ENCODE measurements around the gene MRRF.
"Not testable (repeated sequence)": the region's sequence is repeated elsewhere in the genome, so short reads cannot be mapped to it uniquely, and the experiment has no call there.

The MRRF gene

DNA sequence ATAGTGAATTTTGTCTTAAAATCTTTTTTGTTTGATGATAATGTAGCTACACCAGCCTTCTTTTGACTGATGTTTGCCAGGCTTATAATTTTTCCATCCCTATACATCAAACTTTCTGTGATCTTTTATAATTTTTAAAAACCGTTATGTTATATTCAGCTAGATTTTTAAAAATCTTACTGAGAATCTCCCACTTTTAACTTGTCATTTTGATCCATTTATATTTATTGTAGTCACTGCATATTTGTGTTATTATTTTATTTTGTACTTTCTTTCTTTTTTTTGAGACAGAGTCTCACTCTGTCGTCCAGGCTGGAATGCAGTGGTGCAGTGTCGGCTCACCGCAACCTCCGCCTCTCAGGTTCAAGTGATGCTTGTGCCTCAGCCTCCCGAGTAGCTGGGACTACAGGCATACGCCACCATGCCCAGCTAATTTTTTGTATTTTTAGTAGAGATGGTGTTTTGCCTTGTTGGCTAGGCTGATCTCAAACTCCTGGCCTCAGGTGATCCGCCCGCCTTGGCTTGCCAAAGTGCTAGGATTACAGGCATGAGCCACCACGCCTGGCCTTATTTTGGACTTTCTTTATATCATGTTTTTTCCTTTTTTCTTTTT is 12.7 kb downstream of the MRRF start:
- DNase-seq: no peak

DNA sequence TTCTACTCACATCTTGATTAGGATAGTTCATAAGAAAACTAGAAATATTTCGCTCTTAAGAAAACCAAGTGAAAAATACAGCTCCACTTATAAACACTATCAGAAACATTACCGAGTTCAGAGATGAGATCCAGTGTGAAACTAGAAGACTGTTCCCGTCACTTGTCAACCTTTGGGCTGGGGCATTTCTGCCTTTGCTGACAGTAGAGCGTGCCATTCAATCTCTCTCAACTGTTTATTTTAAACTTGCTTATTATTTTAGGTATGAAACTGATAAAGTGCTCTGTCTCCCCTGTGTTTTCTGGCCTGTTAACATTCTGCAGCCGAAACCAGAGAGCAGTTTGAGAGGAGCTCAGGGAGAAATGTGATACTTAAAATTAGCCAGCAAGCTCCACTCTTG is 16.7 kb downstream of the MRRF start:
- DNase-seq: no peak

- DNase-seq: no peak
Measured at GRCh38 chr9:122286764-122287163, 22.1 kb downstream of the MRRF start.

DNA sequence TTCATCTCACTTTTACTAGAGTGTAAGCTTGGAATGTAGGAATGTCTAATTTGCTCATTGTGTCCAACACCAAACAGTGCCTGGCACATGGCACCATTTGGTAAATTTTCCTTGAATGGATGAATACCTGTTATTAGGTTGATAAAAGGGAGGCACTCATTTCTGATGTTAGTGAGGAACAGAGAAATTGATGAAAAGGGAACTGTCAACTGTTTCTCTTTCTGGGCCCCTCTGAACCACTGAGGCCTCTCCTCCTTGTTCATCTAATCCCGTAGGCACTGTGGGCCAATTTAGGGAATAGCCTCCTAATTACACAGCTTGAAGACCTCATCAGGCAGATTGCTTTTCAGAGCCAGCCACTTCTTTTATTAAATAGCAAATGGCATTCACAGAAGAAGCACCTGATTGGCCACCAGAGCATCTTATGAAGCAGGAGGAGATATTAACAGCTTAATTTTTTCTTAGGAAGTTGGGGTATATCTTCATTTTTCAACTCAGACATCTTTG is 22.6 kb downstream of the MRRF start:
- no peak for DNase-seq

GRCh38 chr9:122291458-122291857 is 26.8 kb downstream of the MRRF start:
- DNase-seq: no peak

- no peak for DNase-seq
Measured at GRCh38 chr9:122294531-122294930, 29.8 kb downstream of the MRRF start.

DNA sequence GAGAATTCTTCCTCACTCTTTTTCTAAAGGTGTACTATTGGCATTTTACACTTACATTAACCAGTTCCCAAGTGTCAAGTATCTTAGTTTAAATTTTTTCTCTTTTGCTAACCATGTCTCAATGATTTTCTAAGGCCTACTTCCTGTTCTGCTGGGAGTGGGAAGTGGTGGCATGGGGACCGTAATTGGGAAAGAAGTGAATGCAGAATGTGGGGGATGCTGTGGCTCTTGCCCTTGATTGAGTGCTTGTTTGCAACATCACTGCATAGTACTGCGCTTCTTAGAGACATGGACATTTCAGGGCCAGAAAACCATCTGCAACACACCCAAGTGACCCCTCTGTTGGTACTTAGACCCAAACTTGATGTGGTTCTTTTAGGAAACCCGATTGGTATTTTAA is 32.8 kb downstream of the MRRF start:
- no peak for DNase-seq

GRCh38 chr9:122302237-122303093 is 37.8 kb downstream of the MRRF start:
- DNase-seq: no peak

DNA sequence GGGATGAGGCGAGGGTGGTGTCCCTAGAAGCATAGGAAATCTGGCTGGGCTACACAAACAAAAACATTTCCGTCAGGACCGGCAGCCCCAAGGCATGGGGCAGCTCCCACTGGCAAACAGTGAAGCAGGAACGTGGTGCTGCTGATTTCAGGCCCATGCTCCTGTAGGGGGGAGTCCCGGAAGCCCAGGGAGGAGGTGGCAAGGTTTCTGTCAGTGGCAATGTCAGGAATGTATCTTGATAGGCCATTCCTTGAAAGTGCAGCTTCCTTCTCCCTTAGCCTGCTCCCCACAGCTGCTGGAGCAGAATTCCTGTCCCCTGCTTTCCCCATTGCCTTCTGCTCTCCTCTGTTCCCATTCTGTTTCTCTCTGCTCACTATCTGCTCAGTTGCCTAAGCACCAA is 42.4 kb downstream of the MRRF start:
- DNase-seq: no peak

GRCh38 chr9:122307925-122308324 is 43.2 kb downstream of the MRRF start:
- no peak for DNase-seq

DNA sequence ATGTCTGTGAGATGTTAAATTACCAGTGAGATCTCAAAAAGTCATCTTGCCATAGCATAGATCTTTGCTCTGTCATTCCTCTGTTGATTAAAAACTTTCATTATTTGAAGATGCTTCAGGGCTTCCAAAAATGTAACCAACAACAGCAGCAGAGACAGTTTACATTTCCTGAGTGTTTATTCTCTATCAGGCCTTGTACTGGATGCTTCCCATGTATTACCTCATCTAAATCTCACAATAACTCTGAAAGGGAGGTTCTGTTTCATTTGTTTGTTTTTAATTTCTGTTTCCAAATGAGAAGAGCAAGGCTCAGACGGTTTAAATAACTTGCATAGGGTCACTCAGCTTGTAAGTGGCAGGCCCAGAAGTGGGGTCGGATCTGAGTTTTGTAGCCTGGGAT is 45.2 kb downstream of the MRRF start:
- DNase-seq: no peak

DNA sequence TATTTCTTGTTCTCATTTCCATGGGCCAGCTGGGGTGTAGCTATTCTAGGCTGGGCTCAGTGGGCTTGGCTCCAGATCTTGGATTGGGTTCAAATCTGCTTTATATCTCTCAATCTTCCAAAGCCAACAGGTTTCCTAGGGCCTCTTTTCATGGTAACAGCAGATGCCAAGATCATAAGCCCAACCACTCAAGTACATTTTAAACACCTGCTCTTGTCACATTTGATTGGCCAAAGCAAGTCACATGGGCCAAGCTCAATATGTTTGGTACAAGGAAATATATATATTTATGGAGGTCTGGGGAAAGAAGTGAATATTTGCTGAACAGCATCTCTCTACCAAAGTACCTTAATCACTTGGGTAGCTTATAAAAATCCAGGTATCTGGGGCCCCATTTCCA is 49.5 kb downstream of the MRRF start:
- peak; percentile 34 for DNase-seq

DNA sequence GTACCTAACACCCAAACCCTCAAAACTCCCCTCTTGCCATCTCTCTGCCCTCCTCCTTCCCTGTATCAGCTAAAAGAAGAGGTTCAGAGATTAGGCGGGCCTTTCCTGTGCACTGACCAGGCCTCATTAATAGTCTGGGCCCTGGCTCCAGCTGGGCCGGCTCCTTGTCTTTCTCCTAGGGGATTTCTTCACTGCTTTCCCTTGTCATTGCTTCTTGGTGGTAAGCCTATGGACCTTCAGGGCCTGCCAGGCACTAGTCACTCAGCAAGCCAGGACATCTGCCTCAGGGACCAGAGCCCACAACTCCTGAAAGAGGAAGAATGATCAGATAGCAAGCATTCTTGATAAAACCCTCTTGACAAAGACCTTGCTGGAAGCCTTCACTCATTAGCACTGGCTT is 50.9 kb downstream of the MRRF start:
- no peak for DNase-seq

- DNase-seq: no peak
Measured at GRCh38 chr9:122318284-122318683, 53.6 kb downstream of the MRRF start.

DNA sequence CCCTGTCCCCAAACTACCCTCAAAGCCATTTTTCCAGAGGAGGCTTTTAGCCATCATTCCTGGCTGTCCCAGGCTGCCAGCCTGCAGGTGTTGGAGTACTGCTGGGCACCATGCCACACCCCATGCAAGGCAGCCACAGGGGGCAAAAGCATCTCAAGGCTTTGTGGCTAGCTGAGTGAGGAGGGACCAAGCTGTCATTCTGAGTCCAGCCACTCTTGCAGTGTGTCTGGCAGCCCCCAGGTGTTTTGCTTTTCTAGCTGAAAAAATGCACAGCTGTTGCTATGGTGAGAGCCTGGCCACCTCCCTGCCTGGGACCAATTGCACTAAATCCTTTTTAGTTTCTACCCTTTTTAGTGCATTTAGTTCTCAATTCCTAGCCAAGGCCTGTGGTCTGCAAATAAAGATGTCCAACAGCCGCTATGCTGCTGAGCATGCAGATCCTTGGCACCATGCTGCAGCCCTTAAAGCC is 55.8 kb downstream of the MRRF start:
- DNase-seq: no peak

GRCh38 chr9:122322553-122322952 is 57.9 kb downstream of the MRRF start:
- DNase-seq: no peak

DNA sequence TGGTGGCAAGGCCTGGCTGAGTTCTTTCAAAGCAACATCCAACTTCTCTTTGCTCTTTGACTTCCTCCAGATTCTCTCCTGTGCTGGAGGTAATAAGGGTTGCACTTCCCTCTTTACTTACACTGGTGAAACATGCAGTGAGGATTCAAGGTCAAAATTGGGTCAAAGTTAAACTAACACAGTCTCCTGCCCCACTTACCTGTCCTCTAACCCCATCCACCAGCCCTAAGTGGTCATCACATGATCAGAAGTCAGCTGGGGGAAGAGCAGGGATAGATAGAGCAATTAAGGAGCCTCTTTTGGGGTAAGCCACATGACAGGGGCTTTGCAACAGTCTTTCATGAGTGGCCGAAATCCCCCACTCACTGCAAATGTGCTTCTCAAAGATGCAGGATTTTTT is 60.0 kb downstream of the MRRF start:
- not testable (repeated sequence) for DNase-seq

- DNase-seq: no peak
Measured at GRCh38 chr9:122325124-122325523, 60.4 kb downstream of the MRRF start.

GRCh38 chr9:122327175-122327574 is 62.5 kb downstream of the MRRF start:
- DNase-seq: no peak

DNA sequence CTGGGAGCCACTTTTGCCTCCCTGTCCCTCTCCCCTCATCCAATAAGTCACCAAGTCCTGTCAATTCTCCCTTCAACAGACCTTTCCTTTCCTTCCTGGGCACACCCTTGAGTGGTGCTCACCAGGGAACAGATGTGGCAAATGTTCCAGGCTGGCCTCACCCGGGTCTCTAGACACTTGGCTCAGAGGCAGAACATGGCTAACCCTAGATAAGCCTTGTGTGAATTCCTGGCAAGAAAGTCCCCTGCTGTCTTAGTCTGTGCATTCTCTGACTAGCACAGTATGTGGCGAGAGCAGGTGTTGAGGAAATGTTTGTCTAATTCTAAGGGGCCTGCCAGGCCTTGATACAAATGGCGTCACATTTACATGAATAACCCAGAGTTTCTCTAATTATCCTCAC is 64.9 kb downstream of the MRRF start:
- peak; percentile 90 for DNase-seq

GRCh38 chr9:122330466-122330865 is 65.8 kb downstream of the MRRF start:
- not testable (repeated sequence) for DNase-seq

DNA sequence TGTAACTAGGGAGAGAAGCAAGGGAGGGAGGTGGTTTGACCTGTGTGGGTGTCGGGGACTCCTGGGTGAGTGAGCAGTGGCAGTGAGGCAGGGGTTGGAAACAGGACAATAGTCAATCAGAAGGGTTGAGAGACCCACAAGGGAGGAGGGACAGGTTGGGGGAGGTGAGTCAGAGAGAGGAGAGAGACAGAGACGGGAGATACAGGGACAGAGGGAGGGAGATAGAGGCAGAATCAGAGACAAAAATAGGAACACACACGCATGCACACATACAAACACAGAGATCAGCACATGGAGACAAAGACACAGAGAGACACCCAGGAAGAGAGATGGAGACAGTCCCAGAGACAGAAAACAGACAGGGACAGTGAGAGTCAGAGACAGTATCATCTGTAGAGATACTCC is 66.8 kb downstream of the MRRF start:
- peak; percentile 72 for DNase-seq

DNA sequence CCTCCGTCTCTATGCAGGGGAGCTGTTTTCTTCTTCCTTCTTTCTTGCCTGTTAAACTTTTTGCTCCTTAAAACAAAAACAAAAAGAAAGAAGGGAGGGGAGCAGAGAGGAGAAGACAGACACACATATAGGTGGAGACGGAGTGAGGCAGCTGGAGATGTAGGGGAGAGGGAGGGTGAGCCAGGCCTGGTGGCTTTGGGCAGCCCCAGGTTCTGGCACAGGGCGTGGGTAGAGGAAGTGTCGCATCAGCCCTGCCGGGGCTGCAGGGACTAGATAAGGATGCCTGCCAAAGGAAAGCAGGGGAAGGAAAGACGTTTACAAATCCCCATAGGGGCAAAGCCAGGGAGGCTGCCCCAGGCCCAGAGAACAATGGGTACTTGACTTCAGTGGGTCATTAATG is 67.4 kb downstream of the MRRF start:
- peak; percentile 99 for DNase-seq

DNA sequence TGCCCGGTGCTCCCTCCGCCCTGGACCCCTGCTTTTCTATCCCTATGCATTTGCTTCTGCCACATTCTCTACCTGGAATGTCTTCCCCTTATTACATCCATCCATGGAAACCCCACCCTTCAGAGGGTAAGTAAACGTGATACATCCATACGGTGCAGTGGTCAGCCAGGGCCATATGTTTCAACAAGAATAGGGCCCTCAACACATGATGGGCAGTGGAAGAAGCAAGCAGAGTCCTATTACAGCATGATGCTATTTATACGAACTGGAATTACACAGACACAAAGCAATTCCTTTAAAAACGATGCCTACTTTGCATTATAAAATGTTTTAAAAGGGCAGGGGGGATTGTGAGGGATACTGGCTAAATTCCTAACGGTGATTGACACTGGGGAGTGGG is 68.0 kb downstream of the MRRF start:
- DNase-seq: no peak

Data from hematopoietic multipotent progenitor cell treated with erythropoietin and hydrocortisone succinate and interleukin-3 and kit ligand, for 8 days (in vitro differentiated cells).